NCI-H526 treated with DMSO at 0.1 percent for 48 hours (cell line): ENCODE measurements around the gene BRIP1.
"Not testable (repeated sequence)": the region's sequence is repeated elsewhere in the genome, so short reads cannot be mapped to it uniquely, and the experiment has no call there.

Source experiments
- DNase-seq: peaks from one replicate; lab custom pipeline; 2025; lab: John Stamatoyannopoulos, UW

The BRIP1 gene

GRCh38 chr17:61862975-61863800 lies at the start of gene BRIP1:
Gene BRIP1 (minus strand): TSS chr17:61863528. CDS start chr17:61861539, 1,989 bp downstream.
- DNase-seq = peak; percentile 88

GRCh38 chr17:61908292-61909037 lies 45.1 kb upstream of the BRIP1 start:
- DNase-seq = no peak

- DNase-seq = no peak
Observed at GRCh38 chr17:61907361-61907760, 44.0 kb upstream of the BRIP1 start.

- no peak for DNase-seq
Observed at GRCh38 chr17:61904094-61904710, 40.9 kb upstream of the BRIP1 start.

GRCh38 chr17:61903251-61903650 lies 39.9 kb upstream of the BRIP1 start:
- no peak for DNase-seq

GRCh38 chr17:61897548-61898180 lies 34.3 kb upstream of the BRIP1 start:
- no peak for DNase-seq

GRCh38 chr17:61895391-61895790 lies 32.1 kb upstream of the BRIP1 start:
- DNase-seq = no peak

GRCh38 chr17:61894310-61894709 lies 31.0 kb upstream of the BRIP1 start:
- DNase-seq = not testable (repeated sequence)

GRCh38 chr17:61887733-61888132 lies 24.4 kb upstream of the BRIP1 start:
- not testable (repeated sequence) for DNase-seq

GRCh38 chr17:61885865-61886264 lies 22.5 kb upstream of the BRIP1 start:
- DNase-seq = not testable (repeated sequence)

GRCh38 chr17:61884864-61885263 lies 21.5 kb upstream of the BRIP1 start:
- DNase-seq = no peak

GRCh38 chr17:61880589-61881102 lies 17.3 kb upstream of the BRIP1 start:
- no peak for DNase-seq

- DNase-seq = no peak
Observed at GRCh38 chr17:61878984-61879612, 15.8 kb upstream of the BRIP1 start.

- DNase-seq = no peak
Observed at GRCh38 chr17:61878520-61878919, 15.2 kb upstream of the BRIP1 start.

GRCh38 chr17:61877837-61878236 lies 14.5 kb upstream of the BRIP1 start:
- no peak for DNase-seq

GRCh38 chr17:61875804-61876203 lies 12.5 kb upstream of the BRIP1 start:
- DNase-seq = no peak

- DNase-seq = no peak
Observed at GRCh38 chr17:61875285-61875684, 12.0 kb upstream of the BRIP1 start.

- DNase-seq = no peak
Observed at GRCh38 chr17:61874075-61874474, 10.7 kb upstream of the BRIP1 start.

- DNase-seq = no peak
Observed at GRCh38 chr17:61872099-61872498, 8.8 kb upstream of the BRIP1 start.

- no peak for DNase-seq
Observed at GRCh38 chr17:61869138-61869537, 5.8 kb upstream of the BRIP1 start.

GRCh38 chr17:61868074-61868473 lies 4.7 kb upstream of the BRIP1 start:
- DNase-seq = no peak

GRCh38 chr17:61867033-61867432 lies 3.7 kb upstream of the BRIP1 start:
- no peak for DNase-seq
